MCF 10A (cell line): Measurements from ENCODE around the gene ETV1. TPM values are rescaled to one million over a fixed set of nuclear protein-coding genes. Genes with fewer than 3 reads are reported as not detected.

Experiments
- BruUV-seq: library from RNA; stranded (reverse); fragments of 400-500 nt; replicated peaks from 2 replicates; lab custom pipeline; 2021; lab: Mats Ljungman, UMichigan
- CTCF ChIA-PET: fragments of 300-600 bp; sonication (Branson Sonifier 250); formaldehyde crosslinking; extraction: SDS; loops from one replicate; lab custom pipeline; 2021; ENCODE audit warnings: antibody characterized with exemption, inconsistent platforms; lab: Yijun Ruan, JAX
- POLR2A ChIA-PET: fragments of 300-600, 350-650 bp; sonication (Branson Sonifier 250); formaldehyde crosslinking; extraction: SDS; loops from one replicate; lab custom pipeline; 2020; ENCODE audit warnings: antibody characterized with exemption, inconsistent platforms; lab: Yijun Ruan, JAX
- DNase-seq: peaks from one replicate; pipeline ENCODE4 v3.0.0-alpha.2; 2018; ENCODE audit not compliant: unreplicated experiment
- H3K27ac Mint-ChIP-seq: one replicate; pipeline ENCODE4 v1.8.0; 2022; ENCODE audit warnings: mild to moderate bottlenecking, low read depth, mixed read lengths; ENCODE audit not compliant: unreplicated experiment
- H3K27me3 Mint-ChIP-seq: one replicate; pipeline ENCODE4 v1.8.0; 2022; ENCODE audit warnings: mixed read lengths; ENCODE audit not compliant: insufficient read depth, unreplicated experiment
- H3K36me3 Mint-ChIP-seq: one replicate; pipeline ENCODE4 v1.8.0; 2022; ENCODE audit warnings: mild to moderate bottlenecking, moderate library complexity, mixed read lengths; ENCODE audit not compliant: insufficient read depth, unreplicated experiment
- H3K4me1 Mint-ChIP-seq: one replicate; pipeline ENCODE4 v1.8.0; 2022; ENCODE audit warnings: mixed read lengths; ENCODE audit not compliant: insufficient read depth, unreplicated experiment
- H3K4me3 Mint-ChIP-seq: one replicate; pipeline ENCODE4 v1.8.0; 2022; ENCODE audit warnings: mild to moderate bottlenecking, moderate library complexity, mixed read lengths; ENCODE audit not compliant: unreplicated experiment
- H3K9me3 Mint-ChIP-seq: one replicate; pipeline ENCODE4 v1.8.0; 2022; ENCODE audit warnings: mixed read lengths; ENCODE audit not compliant: unreplicated experiment
- intact Hi-C: fragments of 100-400 bp; cut with micrococcal nuclease; formaldehyde crosslinking; loops from 2 replicates; pipeline ENCODE4 v1.14.1; 2022
- total RNA-seq: library from RNA; stranded (reverse); gene quantifications from 2 replicates; pipeline ENCODE4 v1.2.3, GENCODE V29; 2022
- TF ChIP-seq, protein P1 (sequence below): fragments of 200-600 bp; IDR thresholded peaks from one replicate; pipeline ENCODE4 v1.8.0; 2022; ENCODE audit warnings: antibody characterized with exemption, mild to moderate bottlenecking; ENCODE audit not compliant: unreplicated experiment

The ETV1 gene
- total RNA-seq, 1 experiment from 2014 or later = 6.9 TPM

DNA sequence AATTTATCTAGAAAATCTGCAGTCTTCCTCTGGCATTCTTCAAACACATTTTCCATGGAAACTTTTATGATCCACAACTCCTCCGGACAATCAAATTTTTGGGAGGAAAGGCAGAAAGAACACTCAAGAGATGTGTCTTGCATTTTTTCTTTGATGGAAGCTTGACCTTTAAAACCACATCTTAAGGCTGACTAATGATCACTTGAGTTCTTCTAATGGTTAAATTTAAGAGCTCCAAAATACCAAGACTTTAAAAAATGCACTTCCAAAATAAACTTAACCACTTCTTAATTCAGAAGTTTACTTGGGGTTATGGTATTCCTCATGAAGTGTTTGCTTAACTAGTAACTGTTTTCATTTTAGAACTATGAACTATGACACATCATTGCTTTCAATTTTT, 43.3 kb downstream of the ETV1 start:
- ChIA-PET POLR2A (no interaction called here), CTCF (interaction anchor here (0.6 to 1.0 kb wide), 2 partner anchors 9 to 17 kb away, joined by 3 to 4 read pairs; no protein-coding TSS in a partner anchor)
- Mint-ChIP-seq H3K4me3 (no peak overlapping the region), H3K4me1 (no peaks in the 10 kb centered on the region), H3K27ac (no peak overlapping the region), H3K27me3 (no peaks in the 10 kb centered on the region), H3K9me3 (no peaks in the 10 kb centered on the region), H3K36me3 (no peaks in the 10 kb centered on the region)
- intact Hi-C loops = no loop called here
- BruUV-seq = no TSS peak
- DNase-seq = no peak
- TF ChIP-seq, protein P1, sequence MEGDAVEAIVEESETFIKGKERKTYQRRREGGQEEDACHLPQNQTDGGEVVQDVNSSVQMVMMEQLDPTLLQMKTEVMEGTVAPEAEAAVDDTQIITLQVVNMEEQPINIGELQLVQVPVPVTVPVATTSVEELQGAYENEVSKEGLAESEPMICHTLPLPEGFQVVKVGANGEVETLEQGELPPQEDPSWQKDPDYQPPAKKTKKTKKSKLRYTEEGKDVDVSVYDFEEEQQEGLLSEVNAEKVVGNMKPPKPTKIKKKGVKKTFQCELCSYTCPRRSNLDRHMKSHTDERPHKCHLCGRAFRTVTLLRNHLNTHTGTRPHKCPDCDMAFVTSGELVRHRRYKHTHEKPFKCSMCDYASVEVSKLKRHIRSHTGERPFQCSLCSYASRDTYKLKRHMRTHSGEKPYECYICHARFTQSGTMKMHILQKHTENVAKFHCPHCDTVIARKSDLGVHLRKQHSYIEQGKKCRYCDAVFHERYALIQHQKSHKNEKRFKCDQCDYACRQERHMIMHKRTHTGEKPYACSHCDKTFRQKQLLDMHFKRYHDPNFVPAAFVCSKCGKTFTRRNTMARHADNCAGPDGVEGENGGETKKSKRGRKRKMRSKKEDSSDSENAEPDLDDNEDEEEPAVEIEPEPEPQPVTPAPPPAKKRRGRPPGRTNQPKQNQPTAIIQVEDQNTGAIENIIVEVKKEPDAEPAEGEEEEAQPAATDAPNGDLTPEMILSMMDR = no peak

DNA sequence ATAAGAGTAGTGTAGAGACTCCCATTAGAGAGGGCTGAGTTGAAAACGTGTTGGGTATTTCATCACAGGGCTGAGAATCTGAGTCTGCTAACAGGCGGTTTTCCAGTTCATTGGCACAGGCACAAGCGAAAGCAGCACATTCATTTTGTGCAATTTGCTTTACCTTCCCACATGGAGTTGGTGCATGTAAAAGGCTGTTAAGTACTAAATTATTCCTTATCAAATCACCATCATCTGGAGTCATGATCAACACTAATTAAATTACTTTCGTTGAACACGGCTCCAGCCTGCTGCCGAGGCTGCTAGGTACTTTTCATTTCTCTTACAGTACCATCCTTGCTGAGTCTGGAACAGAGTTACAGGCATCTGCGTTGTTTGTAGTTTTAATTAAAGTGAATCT, 43.8 kb downstream of the ETV1 start:
- H3K36me3 Mint-ChIP-seq = no peaks in the 10 kb centered on the region
- no peak for DNase-seq
- TF ChIP-seq, protein P1 = no peak
- no peak overlapping the region for H3K27ac Mint-ChIP-seq
- H3K4me3 Mint-ChIP-seq = no peak overlapping the region
- H3K4me1 Mint-ChIP-seq = no peaks in the 10 kb centered on the region
- BruUV-seq = no TSS peak
- no peaks in the 10 kb centered on the region for H3K9me3 Mint-ChIP-seq
- ChIA-PET CTCF (no interaction called here), POLR2A (no interaction called here)
- H3K27me3 Mint-ChIP-seq = no peaks in the 10 kb centered on the region
- intact Hi-C loops = no loop called here

DNA sequence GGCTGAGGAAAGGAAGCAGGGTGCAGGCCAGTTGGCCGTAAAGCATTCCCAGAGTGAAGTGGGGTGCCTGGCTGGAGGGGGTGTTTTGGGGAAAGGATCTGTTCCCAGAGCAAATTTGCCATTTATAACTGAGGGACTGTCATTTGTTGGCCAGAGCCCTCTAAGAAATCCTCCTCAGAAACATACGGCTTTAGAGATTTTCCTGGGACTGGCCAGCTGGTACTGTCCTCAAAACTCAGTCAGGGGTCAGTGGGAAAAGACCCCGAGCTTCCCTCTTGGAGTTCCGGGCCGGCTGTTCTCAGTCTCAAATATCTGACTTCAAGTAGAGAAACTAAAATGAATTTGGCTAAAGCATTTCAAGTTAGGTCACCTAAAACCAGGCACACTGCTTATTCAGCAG, 55.9 kb downstream of the ETV1 start:
- POLR2A ChIA-PET = no interaction called here
- no peak overlapping the region for H3K4me3 Mint-ChIP-seq
- CTCF ChIA-PET = no interaction called here
- no TSS peak for BruUV-seq
- no peaks in the 10 kb centered on the region for H3K9me3 Mint-ChIP-seq
- H3K4me1 Mint-ChIP-seq = no peaks in the 10 kb centered on the region
- intact Hi-C loops = no loop called here
- H3K36me3 Mint-ChIP-seq = peaks cover 7% of the 10 kb centered on the region
- TF ChIP-seq, protein P1 = no peak
- no peak for DNase-seq
- no peaks in the 10 kb centered on the region for H3K27me3 Mint-ChIP-seq
- no peak overlapping the region for H3K27ac Mint-ChIP-seq

DNA sequence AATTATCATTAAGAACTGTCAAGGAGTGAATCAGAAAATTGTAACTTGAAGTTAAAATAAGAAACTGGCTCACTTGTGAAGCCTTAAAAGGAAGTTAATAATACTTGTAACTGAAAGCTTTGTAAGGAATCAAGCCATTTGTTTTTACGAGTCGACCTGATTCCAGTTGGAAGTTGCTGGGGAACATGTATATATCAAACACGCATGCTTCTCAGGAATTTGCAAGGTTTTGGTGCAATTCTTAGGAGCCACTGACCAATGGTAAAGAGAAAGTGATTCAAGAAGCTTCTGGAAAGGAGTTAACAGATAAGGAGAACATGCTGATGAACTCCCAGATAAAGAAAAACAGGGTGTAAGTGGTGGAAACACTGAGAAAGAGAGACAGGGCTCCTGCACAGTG, 56.4 kb downstream of the ETV1 start:
- Mint-ChIP-seq H3K4me3 (no peak overlapping the region), H3K27ac (no peak overlapping the region), H3K27me3 (no peaks in the 10 kb centered on the region), H3K4me1 (no peaks in the 10 kb centered on the region), H3K9me3 (no peaks in the 10 kb centered on the region), H3K36me3 (peaks cover 7% of the 10 kb centered on the region)
- BruUV-seq = no TSS peak
- intact Hi-C loops = no loop called here
- CTCF ChIA-PET = no interaction called here
- DNase-seq = no peak
- TF ChIP-seq, protein P1 = no peak
- POLR2A ChIA-PET = no interaction called here
